ENCODE data around the gene PRKG1. TPM values are rescaled to one million over a fixed set of nuclear protein-coding genes. Genes with fewer than 3 reads are reported as not detected.

Gene PRKG1
- polyA plus RNA-seq, 1 donor (not counting 4 experiments of a cell fraction or from before 2014, with no cell fraction given) = 0.24 TPM

GRCh38 chr10:51903675-51904074 is 829.4 kb downstream of the PRKG1 start:
- Histone ChIP-seq H3K4me1 (ENCODE audit: control insufficient read depth, extremely low read depth, insufficient read depth, low read length) (no peaks in the 10 kb centered on the region), H3K4me2 (ENCODE audit: control insufficient read depth, extremely low read depth, insufficient read depth, low read depth, low read length) (no peak overlapping the region), H2AFZ (ENCODE audit: control insufficient read depth, low read length) (no peak overlapping the region), H3K27ac (ENCODE audit: control insufficient read depth, insufficient read depth, low read length) (no peak overlapping the region), H4K20me1 (ENCODE audit: control insufficient read depth, extremely low read depth, insufficient read depth, low read length) (no peaks in the 10 kb centered on the region), H3K9ac (ENCODE audit: control insufficient read depth, extremely low read depth, insufficient read depth, low read length) (no peak overlapping the region), H3K9me3 (ENCODE audit: control insufficient read depth, low read depth, low read length) (no peaks in the 10 kb centered on the region), H3K79me2 (ENCODE audit: control insufficient read depth, insufficient read depth, low read length) (no peaks in the 10 kb centered on the region), H3K27me3 (ENCODE audit: control insufficient read depth, extremely low read depth, insufficient read depth, low read length) (no peaks in the 10 kb centered on the region), H3K36me3 (ENCODE audit: control insufficient read depth in 2 of 2, extremely low read depth in 1 of 2, insufficient read depth in 2 of 2, low read length in 2 of 2) (no peaks in the 10 kb centered on the region), H3K4me3 (ENCODE audit: control insufficient read depth in 2 of 3, extremely low read depth in 1 of 3, insufficient read depth in 2 of 3, low read depth in 1 of 3, low read length in 3 of 3) (no peak overlapping the region), H3K9me1 (ENCODE audit: control insufficient read depth, extremely low read depth, insufficient read depth, low read length) (no peaks in the 10 kb centered on the region)
- dilution Hi-C loops (cut with MboI; ENCODE audit: extremely low pct_ligation_motif_present, low sequenced_read_pairs) = no loop called here
- TF ChIP-seq CTCF (optimal IDR thresholded peaks at IDR 0.05 in 1 of 3, IDR thresholded peaks at IDR 0.05 in 1 of 3, conservative IDR thresholded peaks at IDR 0.05 in 1 of 3; ENCODE audit: extremely low read depth in 1 of 3, insufficient read depth in 2 of 3, low read length in 3 of 3) (no peak), EZH2 (IDR thresholded peaks at IDR 0.05; ENCODE audit: low read length) (no peak)
- DNase-seq (ENCODE audit: low read depth, low spot score) (no peak), FAIRE-seq (no peak)

DNA sequence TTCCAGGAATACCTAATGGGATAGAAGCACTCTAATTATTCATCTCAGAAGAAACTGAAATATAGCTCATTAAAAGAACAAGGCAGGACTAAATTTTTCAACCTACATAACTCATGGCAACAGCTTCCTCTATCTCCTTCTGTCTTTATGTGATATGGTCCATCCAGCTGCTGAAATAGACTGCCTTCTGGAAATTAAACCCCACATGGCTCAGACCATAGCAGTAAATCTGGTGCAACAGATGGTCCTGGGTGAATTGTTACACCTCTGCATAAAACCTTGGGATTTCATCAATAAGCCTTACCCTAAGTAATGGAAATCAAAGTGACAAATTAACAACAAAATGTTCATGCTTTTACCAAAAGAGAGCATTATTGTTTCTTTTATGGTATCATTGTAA is 830.7 kb downstream of the PRKG1 start:
- dilution Hi-C loops (cut with MboI; ENCODE audit: extremely low pct_ligation_motif_present, low sequenced_read_pairs) = no loop called here
- no peaks in the 10 kb centered on the region for H3K9me3 ChIP-seq (ENCODE audit: control insufficient read depth, low read depth, low read length)
- no peaks in the 10 kb centered on the region for H3K4me1 ChIP-seq (ENCODE audit: control insufficient read depth, extremely low read depth, insufficient read depth, low read length)
- H3K4me2 ChIP-seq (ENCODE audit: control insufficient read depth, extremely low read depth, insufficient read depth, low read depth, low read length) = no peak overlapping the region
- no peaks in the 10 kb centered on the region for H3K36me3 ChIP-seq (ENCODE audit: control insufficient read depth in 2 of 2, extremely low read depth in 1 of 2, insufficient read depth in 2 of 2, low read length in 2 of 2)
- FAIRE-seq (no peak), DNase-seq (ENCODE audit: low read depth, low spot score) (no peak)
- H3K4me3 ChIP-seq (ENCODE audit: control insufficient read depth in 2 of 3, extremely low read depth in 1 of 3, insufficient read depth in 2 of 3, low read depth in 1 of 3, low read length in 3 of 3) = no peak overlapping the region
- H3K79me2 ChIP-seq (ENCODE audit: control insufficient read depth, insufficient read depth, low read length) = no peaks in the 10 kb centered on the region
- H3K9me1 ChIP-seq (ENCODE audit: control insufficient read depth, extremely low read depth, insufficient read depth, low read length) = no peaks in the 10 kb centered on the region
- H2AFZ ChIP-seq (ENCODE audit: control insufficient read depth, low read length) = no peak overlapping the region
- no peak overlapping the region for H3K27ac ChIP-seq (ENCODE audit: control insufficient read depth, insufficient read depth, low read length)
- H3K9ac ChIP-seq (ENCODE audit: control insufficient read depth, extremely low read depth, insufficient read depth, low read length) = no peak overlapping the region
- TF ChIP-seq EZH2 (IDR thresholded peaks at IDR 0.05; ENCODE audit: low read length) (no peak), CTCF (optimal IDR thresholded peaks at IDR 0.05 in 1 of 3, IDR thresholded peaks at IDR 0.05 in 1 of 3, conservative IDR thresholded peaks at IDR 0.05 in 1 of 3; ENCODE audit: extremely low read depth in 1 of 3, insufficient read depth in 2 of 3, low read length in 3 of 3) (no peak)
- H3K27me3 ChIP-seq (ENCODE audit: control insufficient read depth, extremely low read depth, insufficient read depth, low read length) = no peaks in the 10 kb centered on the region
- H4K20me1 ChIP-seq (ENCODE audit: control insufficient read depth, extremely low read depth, insufficient read depth, low read length) = no peaks in the 10 kb centered on the region

Data from keratinocyte (primary cell).